Gastroesophageal sphincter (tissue), 3 donors: Measurements from ENCODE around the gene PEX6.

Source experiments
- POLR2A ChIP-seq, 2 donors: fragments of 450-650 bp; IDR thresholded peaks; one replicate each; pipeline ENCODE4 v1.6.1; 2017; ENCODE audit warnings: antibody characterized with exemption in 2 of 2, mild to moderate bottlenecking in 2 of 2, moderate library complexity in 1 of 2
- POLR2AphosphoS5 ChIP-seq: sonication (generic); formaldehyde crosslinking; IDR thresholded peaks from one replicate; pipeline ENCODE4 v1.6.1; 2017; ENCODE audit warnings: antibody characterized with exemption
- TF ChIP-seq, protein P1 (sequence below), 4 experiments: fragments of 200-600 bp in 2 of 4; fragments of 450-650 bp in 2 of 4; sonication (generic) in 1 of 4; IDR thresholded peaks; one replicate each; pipeline ENCODE4 v1.5.1; 2017 to 2019; ENCODE audit warnings: antibody characterized with exemption in 4 of 4, mild to moderate bottlenecking in 2 of 4, moderate library complexity in 2 of 4

DNA sequence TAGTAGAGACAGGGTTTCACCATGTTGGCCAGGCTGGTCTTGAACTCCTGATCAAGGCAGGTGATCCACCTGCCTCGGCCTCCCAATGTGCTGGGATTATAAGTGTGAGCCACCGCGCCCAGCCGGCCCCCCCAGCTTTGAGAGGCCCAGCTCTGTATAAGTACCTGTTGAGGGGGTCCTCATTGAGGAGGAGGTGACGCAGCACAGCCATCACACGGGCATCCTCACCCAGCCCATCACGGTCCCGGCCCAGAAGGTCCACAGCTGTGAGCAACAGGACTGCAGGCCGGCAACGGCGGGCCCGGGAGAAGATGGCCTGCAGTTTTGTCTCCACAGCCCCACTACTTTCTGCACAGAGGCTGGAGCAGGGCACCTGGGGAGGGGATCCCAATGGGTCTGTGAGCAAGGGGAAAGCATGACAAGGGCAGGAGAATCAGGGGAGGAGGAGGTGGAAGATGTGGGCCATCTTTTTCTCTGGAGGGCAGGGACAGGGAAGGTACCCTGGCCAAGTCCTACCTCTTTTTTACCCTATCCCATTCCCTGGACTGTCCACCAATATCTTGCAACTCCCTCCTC lies 10.8 kb downstream of the PEX6 start:
- TF ChIP-seq POLR2AphosphoS5, result no peak
- TF ChIP-seq, protein P1, sequence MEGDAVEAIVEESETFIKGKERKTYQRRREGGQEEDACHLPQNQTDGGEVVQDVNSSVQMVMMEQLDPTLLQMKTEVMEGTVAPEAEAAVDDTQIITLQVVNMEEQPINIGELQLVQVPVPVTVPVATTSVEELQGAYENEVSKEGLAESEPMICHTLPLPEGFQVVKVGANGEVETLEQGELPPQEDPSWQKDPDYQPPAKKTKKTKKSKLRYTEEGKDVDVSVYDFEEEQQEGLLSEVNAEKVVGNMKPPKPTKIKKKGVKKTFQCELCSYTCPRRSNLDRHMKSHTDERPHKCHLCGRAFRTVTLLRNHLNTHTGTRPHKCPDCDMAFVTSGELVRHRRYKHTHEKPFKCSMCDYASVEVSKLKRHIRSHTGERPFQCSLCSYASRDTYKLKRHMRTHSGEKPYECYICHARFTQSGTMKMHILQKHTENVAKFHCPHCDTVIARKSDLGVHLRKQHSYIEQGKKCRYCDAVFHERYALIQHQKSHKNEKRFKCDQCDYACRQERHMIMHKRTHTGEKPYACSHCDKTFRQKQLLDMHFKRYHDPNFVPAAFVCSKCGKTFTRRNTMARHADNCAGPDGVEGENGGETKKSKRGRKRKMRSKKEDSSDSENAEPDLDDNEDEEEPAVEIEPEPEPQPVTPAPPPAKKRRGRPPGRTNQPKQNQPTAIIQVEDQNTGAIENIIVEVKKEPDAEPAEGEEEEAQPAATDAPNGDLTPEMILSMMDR (IDR thresholded peaks at IDR 0.05), result no peak
- TF ChIP-seq POLR2A (IDR thresholded peaks at IDR 0.05), result no peak
